HG03520 (cell line): ENCODE measurements around the gene OR10G2.

Source experiments
- ATAC-seq: cut with Tn5 transposase; IDR thresholded peaks from one replicate; pipeline ENCODE4 v1.9.1; 2021; ENCODE audit warnings: mild to moderate bottlenecking, moderate library complexity; ENCODE audit not compliant: unreplicated experiment

The OR10G2 gene

DNA sequence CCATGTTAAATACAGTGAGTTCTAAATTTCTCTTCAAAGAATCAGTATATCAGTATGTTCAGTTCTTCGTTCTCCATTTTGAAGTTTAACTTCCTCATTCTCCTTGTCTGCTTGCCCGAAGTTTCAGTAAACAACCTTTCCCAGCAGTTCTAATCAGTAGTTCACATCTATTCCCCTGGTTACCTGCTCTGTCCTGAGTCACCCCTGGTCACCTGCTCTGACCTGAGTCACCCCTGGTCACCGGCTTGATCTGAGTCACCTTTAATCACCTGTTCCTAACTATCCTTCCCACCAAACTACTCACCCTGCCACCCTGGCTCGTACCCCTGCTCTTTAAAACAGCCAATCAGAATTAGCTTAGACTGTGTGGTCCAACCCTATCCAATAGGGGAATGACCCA, 45.4 kb downstream of the OR10G2 start:
- ATAC-seq: no peak
